ENCODE results near the gene PLBD2. TPM values are rescaled to one million over a fixed set of nuclear protein-coding genes. Genes with fewer than 3 reads are reported as not detected.
A peak's percentile ranks its signal among the peaks of the same experiment; 100 is the strongest.

PLBD2 gene
- total and polyA plus RNA-seq, 4 donors, result 12.1 to 31.2 (median 19.6) TPM

DNA sequence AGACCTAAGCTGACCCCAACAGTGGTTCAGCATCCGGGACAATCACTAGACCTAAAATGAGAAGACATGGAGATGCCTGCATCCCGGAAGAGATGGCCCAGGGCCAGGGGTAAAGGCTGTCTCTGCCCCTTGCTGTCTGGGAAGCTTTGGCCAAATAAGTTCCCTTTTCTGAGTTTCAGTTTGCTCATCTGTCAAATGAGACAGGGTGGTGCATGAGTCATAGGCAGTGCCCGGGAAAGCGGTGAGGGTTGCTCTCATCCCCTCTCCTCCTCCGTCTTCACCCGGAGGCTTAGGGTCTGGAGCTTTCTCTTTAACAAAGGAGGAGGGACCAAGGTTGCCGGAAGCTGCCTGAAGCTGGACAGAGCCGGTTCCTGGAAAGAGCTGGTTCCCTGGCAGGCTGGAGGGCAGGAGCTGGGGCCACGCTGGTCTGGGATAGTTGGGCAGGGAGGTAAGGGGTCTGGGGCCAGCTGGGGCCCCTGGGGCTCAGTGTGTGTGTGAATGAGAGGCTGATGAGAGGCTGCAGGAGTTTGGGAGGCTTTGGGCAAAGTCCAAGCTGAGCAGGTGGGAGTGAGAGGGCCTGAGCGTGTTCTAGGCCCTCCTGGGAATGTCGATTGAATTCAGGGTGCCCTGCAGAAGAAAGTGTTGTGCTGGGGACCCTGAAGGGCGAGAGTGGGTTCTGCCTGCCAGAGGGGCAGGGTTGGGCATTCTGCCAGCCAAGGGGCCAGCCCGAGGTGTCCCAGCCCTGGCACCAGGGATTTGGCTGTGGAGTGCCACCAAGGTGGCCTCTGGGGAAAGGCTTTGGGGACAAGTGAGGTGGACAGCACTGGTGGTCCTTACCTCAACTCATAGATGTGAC is 63.9 kb downstream of the PLBD2 start, which contains the start of gene SDSL (continued):
- no peak for TF ChIP-seq FOXA2 (IDR thresholded peaks at IDR 0.05)
- TF ChIP-seq HNF4G (IDR thresholded peaks at IDR 0.05), result peak; percentile 22
- peak; percentile 15 for TF ChIP-seq NR2F2 (IDR thresholded peaks at IDR 0.05)
- peak; percentile 73 for TF ChIP-seq SP1 (IDR thresholded peaks at IDR 0.05)
- TF ChIP-seq GABPA (IDR thresholded peaks at IDR 0.05 in 1 of 2, conservative IDR thresholded peaks at IDR 0.05 in 1 of 2), result peak in 1 of 2 donors; percentile 61
- TF ChIP-seq TAF1 (conservative IDR thresholded peaks at IDR 0.05), result peak; percentile 77
- TF ChIP-seq EGR1 (IDR thresholded peaks at IDR 0.05; ENCODE audit: low read depth in 2 of 2), result peak in 1 of 2 donors; percentile 74

DNA sequence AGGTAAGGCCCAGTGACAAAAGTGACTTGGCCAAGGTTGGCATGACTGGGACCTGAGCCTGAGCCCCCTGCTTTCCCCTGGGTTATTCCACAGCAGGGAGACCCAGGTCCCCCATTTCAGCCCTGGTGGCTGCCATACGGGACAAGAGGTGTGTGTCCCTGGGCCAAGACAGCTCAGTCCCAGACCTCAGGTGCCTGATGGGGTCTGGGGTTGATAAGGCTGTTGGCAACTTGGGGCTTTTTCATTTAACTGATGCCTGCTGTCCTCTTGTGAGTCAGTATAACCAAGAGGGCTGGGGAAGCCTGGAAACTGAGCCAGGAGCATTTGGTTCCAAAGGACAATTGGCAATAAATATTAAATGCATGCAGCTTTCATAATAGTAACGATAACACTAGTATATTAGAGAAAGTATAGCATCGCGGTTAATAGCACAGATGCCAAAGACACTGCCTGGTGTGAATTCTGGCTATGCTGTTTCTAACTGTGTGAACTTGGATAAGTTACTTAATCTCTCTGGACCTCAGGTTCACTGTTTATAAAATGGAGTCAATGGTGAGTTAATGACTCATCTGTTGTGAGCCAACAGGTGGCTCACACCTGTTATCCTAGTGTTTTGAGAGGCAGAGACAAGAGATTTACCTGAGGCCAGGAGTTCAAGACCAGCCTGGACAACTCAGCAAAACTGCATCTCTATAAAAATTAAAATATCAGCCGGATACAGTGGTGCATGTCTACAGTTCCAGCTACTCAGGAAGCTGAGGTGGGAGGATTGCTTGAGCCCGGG is 64.7 kb downstream of the PLBD2 start:
- no peaks in the 10 kb centered on the region for H3K36me3 ChIP-seq (ENCODE audit: control insufficient read depth in 4 of 4, insufficient read depth in 3 of 4, low read depth in 1 of 4, low read length in 3 of 4)
- H3K4me1 ChIP-seq (ENCODE audit: control insufficient read depth in 4 of 4, insufficient read depth in 4 of 4, low read length in 3 of 4), result peaks cover 6 to 43% (median 24%) of the 10 kb centered on the region in 4 donors
- TF ChIP-seq GABPA (IDR thresholded peaks at IDR 0.05 in 1 of 2, conservative IDR thresholded peaks at IDR 0.05 in 1 of 2), result no peak
- no peak for TF ChIP-seq EGR1 (IDR thresholded peaks at IDR 0.05; ENCODE audit: low read depth in 2 of 2)
- no peak for TF ChIP-seq SP1 (IDR thresholded peaks at IDR 0.05)
- TF ChIP-seq RAD21 (IDR thresholded peaks at IDR 0.05), result no peak
- TF ChIP-seq, protein P1, sequence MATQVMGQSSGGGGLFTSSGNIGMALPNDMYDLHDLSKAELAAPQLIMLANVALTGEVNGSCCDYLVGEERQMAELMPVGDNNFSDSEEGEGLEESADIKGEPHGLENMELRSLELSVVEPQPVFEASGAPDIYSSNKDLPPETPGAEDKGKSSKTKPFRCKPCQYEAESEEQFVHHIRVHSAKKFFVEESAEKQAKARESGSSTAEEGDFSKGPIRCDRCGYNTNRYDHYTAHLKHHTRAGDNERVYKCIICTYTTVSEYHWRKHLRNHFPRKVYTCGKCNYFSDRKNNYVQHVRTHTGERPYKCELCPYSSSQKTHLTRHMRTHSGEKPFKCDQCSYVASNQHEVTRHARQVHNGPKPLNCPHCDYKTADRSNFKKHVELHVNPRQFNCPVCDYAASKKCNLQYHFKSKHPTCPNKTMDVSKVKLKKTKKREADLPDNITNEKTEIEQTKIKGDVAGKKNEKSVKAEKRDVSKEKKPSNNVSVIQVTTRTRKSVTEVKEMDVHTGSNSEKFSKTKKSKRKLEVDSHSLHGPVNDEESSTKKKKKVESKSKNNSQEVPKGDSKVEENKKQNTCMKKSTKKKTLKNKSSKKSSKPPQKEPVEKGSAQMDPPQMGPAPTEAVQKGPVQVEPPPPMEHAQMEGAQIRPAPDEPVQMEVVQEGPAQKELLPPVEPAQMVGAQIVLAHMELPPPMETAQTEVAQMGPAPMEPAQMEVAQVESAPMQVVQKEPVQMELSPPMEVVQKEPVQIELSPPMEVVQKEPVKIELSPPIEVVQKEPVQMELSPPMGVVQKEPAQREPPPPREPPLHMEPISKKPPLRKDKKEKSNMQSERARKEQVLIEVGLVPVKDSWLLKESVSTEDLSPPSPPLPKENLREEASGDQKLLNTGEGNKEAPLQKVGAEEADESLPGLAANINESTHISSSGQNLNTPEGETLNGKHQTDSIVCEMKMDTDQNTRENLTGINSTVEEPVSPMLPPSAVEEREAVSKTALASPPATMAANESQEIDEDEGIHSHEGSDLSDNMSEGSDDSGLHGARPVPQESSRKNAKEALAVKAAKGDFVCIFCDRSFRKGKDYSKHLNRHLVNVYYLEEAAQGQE (IDR thresholded peaks at IDR 0.05), result no peak
- no peak for TF ChIP-seq FOXA1 (IDR thresholded peaks at IDR 0.05)
- TF ChIP-seq JUND (IDR thresholded peaks at IDR 0.05), result peak in 1 of 2 donors; percentile 27
- TF ChIP-seq TAF1 (conservative IDR thresholded peaks at IDR 0.05), result no peak
- TF ChIP-seq, protein P2, sequence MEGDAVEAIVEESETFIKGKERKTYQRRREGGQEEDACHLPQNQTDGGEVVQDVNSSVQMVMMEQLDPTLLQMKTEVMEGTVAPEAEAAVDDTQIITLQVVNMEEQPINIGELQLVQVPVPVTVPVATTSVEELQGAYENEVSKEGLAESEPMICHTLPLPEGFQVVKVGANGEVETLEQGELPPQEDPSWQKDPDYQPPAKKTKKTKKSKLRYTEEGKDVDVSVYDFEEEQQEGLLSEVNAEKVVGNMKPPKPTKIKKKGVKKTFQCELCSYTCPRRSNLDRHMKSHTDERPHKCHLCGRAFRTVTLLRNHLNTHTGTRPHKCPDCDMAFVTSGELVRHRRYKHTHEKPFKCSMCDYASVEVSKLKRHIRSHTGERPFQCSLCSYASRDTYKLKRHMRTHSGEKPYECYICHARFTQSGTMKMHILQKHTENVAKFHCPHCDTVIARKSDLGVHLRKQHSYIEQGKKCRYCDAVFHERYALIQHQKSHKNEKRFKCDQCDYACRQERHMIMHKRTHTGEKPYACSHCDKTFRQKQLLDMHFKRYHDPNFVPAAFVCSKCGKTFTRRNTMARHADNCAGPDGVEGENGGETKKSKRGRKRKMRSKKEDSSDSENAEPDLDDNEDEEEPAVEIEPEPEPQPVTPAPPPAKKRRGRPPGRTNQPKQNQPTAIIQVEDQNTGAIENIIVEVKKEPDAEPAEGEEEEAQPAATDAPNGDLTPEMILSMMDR (IDR thresholded peaks at IDR 0.05; ENCODE audit: low read depth, low read length, missing input control), result no peak
- TF ChIP-seq, protein P3, sequence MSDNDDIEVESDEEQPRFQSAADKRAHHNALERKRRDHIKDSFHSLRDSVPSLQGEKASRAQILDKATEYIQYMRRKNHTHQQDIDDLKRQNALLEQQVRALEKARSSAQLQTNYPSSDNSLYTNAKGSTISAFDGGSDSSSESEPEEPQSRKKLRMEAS (IDR thresholded peaks at IDR 0.05), result no peak
- no peak for TF ChIP-seq RXRA (IDR thresholded peaks at IDR 0.05)
- TF ChIP-seq YY1 (IDR thresholded peaks at IDR 0.05), result no peak
- peak; percentile 10 to 12 for TF ChIP-seq HNF4A (conservative IDR thresholded peaks at IDR 0.05)
- peak overlapping the region; percentile 82 to 96 for H3K9ac ChIP-seq (ENCODE audit: low read depth in 1 of 2, low read length in 2 of 2)
- H3K4me3 ChIP-seq (ENCODE audit: low read depth in 1 of 3, low read length in 3 of 3), result peak overlapping the region; percentile 62 to 80 (median 75)
- no peaks in the 10 kb centered on the region for H3K9me3 ChIP-seq (ENCODE audit: control insufficient read depth in 4 of 4, low read length in 3 of 4)
- H3K27ac ChIP-seq (ENCODE audit: low read depth in 1 of 2, low read length in 2 of 2), result peak overlapping the region; percentile 78 to 95
- 55% methylated on average over 6 of the region's 6 CpGs for WGBS
- peak; percentile 52 for DNase-seq (ENCODE audit: low spot score)
- no peaks in the 10 kb centered on the region for H3K27me3 ChIP-seq (ENCODE audit: control insufficient read depth in 4 of 4, insufficient read depth in 4 of 4, low read length in 3 of 4)
